ENCODE results near the gene SCAMP1.
"Not testable (repeated sequence)": the region's sequence is repeated elsewhere in the genome, so short reads cannot be mapped to it uniquely, and the experiment has no call there.

SCAMP1 gene

GRCh38 chr5:78429332-78429980, 69.0 kb downstream of the SCAMP1 start:
- DNase-seq, result no peak

DNA sequence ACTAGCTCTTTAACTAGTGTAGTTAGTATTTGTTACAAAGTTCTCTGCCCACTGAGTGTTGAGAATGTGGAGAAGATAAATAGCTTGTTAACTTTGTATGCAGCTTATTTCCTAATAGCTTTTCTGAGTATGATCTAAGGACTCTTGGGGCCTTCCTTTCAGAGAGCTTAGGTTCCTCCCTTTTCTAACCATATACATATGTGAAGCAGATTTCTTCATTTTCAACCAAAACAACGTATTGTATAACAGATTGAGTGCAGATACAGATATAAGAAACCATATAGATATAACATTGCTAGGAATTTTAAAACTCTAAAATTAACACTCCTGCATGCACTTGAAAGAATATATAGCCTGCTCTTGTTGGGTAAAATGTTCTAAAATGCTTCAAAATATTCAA, 70.4 kb downstream of the SCAMP1 start:
- no peak for DNase-seq

GRCh38 chr5:78433972-78434371, 73.6 kb downstream of the SCAMP1 start:
- DNase-seq, result no peak

GRCh38 chr5:78447775-78448424, 87.5 kb downstream of the SCAMP1 start:
- no peak for DNase-seq

GRCh38 chr5:78449103-78449502, 88.7 kb downstream of the SCAMP1 start:
- DNase-seq, result no peak

DNA sequence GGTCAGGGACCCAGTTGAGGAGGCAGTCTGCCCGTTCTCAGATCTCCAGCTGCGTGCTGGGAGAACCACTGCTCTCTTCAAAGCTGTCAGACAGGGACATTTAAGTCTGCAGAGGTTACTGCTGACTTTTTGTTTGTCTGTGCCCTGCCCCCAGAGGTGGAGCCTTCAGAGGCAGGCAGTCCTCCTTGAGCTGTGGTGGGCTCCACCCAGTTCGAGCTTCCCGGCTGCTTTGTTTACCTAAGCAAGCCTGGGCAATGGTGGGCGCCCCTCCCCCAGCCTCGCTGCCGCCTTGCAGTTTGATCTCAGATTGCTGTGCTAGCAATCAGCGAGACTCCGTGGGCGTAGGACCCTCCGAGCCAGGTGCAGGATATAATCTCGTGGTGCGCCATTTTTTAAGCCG, 97.1 kb downstream of the SCAMP1 start:
- DNase-seq, result not testable (repeated sequence)

- no peak for DNase-seq
Observed at GRCh38 chr5:78458843-78459242, 98.4 kb downstream of the SCAMP1 start.

GRCh38 chr5:78467140-78467539, 106.7 kb downstream of the SCAMP1 start:
- no peak for DNase-seq

GRCh38 chr5:78467752-78468357, 107.4 kb downstream of the SCAMP1 start:
- DNase-seq, result no peak

- no peak for DNase-seq
Observed at GRCh38 chr5:78471896-78472295, 111.5 kb downstream of the SCAMP1 start.

- no peak for DNase-seq
Observed at GRCh38 chr5:78472469-78473106, 112.2 kb downstream of the SCAMP1 start.

DNA sequence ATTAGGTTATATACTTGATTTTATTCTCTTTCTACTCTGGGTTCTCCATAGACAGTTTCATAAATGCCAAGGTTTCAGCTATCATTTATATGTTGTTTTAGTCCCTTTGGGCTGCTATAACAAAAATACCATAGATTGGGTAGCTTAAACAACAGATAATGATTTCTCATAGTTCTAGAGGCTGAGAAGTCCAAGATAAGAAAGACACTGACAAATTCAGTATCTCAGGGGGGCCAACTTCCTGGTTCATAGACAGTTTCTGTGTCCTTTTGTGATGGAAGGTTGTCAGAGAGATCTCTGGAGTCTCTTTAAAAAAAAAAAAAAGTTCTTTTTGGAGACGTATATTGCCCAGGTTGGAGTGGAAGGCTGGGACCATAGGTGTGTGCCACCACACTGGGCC, 113.3 kb downstream of the SCAMP1 start:
- DNase-seq, result no peak

DNA sequence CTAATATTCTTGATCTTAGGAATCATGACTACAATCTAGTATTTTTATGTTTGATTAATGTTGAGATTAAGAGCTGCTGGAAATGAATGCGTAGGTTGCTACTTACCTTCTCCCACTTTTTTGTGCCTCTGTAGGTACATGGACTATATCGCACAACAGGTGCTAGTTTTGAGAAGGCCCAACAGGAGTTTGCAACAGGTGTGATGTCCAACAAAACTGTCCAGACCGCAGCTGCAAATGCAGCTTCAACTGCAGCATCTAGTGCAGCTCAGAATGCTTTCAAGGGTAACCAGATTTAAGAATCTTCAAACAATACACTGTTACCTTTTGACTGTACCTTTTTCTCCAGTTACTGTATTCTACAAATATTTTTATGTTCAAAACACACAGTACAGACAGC, 115.0 kb downstream of the SCAMP1 start:
- DNase-seq, result no peak

DNA sequence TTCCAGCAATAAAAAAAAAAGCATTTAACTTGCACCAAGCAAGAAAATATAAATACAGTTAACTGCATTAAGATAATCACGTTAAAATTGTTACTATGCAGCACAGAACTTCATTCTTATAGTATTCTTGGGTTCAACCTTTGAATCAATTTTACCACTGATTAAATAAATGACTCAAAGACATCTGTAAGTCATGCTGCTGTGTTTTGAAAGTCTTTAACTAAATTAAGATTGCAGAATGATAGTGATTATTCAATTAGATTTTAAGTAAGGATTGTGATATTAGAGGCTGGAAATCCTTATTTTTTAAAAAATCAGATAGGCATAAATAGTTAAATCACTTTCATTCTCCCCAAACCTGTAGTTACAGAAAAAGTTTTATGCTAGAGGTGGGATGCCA, 116.4 kb downstream of the SCAMP1 start:
- no peak for DNase-seq

DNA sequence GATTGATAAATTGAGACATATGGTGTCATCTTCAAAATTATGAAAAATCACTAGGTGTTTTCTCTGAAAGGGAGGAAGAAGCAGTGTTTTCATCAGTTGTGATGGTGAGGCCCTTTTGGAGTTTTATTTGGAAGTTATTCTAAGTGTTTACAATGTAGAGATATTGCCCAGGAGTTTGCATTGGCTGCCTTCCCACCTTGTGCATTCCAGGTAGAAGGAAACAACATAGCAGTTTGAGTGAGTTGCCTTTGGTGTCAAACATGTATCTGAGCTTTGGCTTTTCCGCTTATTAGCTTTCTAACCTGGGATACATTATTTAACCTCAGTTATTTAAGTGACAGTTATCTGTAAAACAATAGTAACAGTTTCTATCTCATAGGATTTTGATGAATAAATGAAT, 122.5 kb downstream of the SCAMP1 start:
- no peak for DNase-seq

DNA sequence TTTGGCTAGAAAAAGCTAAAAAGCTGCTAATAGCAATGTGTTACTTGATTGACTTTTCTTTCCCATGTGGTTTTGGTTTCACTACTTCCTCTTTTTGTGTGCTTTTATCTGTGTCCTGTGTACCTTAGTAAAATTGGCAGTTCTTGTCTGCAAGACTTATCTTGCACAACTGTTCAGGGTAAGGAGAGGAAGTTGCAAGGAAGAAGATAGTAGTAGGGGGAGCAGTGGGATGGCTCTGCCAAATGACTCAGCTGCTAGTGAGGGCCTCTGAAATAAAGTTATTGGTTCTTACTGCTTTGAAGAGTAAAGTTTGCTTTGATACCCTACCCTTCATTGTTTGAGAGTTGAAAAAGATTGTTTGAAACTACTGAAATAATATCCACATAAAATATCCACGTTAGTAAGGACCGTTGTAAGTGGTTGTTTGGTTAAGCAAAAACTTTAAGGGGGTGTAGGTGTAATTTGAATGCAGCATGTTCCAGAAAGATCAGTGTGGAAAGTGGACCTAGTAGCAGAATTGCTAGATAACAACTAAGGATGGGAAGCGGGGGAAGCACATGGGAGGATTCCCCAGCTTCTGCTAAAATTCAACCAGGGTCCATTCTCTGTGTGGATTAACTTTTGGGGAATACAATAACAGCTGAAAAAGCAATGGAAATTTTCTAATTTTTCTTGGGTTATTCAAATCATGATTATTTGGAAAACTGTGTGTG, 123.5 kb downstream of the SCAMP1 start:
- DNase-seq, result no peak

DNA sequence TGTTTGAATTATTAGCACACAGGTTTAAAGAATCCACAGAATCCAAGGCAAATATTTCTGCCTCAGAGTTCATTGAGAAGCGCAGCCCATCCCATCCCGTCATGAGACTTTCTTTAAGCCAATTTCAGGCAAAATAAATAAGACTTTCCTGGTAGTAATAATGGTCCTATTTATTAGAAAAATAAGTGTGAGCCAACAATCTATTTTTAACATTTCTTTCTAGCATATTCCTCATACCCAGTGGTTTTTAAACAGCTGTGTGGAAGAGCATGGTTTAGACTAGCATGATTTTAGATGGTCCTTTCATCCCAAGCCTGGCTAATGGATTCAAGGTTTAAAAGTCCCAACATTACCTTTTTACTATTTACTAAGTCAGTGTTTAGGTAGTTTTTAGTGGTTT, 125.8 kb downstream of the SCAMP1 start:
- DNase-seq, result no peak

DNA sequence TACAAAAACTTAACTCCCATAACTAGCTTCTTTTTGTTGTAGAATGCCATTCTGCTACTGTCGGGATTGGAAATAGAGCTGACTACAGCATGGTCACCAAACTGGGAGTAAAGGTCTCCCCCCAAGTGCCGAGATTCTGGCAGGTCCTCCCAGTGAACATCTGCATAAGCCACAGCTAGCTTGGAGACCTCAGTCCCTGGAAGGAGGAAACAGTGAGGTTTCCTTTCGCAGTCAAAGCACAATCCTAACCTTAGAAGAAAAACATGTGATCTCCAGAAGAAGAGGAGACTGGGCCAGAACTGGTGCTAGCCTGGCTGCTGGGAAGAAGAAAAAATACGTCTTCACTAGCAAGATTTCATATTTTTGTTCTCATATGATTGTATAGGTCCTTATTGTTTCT, 127.4 kb downstream of the SCAMP1 start:
- DNase-seq, result no peak

DNA sequence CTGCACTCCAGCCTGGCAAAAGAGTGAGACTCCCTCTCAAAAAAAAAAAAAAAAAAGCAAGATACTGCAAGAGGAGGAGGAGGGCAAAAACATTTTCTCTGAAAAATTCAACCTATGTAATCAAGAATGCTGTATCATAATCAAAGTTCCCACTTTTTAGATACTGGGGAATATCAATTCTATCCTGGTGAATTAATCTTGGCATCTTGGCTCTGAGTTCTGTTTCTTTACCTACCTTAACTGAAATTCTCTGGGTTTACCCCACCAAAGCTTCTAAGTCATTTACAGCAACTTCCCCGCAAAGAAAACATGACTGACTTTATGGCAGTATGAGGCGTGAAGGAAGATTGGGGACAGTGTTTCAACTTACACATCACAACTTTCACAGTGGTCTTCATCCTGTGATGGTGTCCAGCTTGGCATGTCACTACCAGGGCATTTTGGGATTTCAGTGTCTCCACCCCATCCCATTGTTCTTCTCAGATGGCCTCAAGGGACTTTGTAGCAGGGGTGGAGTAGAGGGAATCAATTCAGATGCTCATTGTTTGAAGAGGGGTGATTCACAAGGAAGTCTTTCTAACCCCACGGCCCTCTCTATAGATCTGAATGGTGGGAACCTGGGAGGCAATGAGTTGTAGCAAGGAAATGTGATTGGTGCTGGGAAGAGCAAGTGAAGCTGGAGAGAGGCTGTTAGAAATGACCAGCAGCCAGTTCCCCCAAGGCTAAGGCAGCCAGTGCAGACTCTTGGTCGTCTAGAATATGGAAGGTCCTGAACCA, 130.5 kb downstream of the SCAMP1 start:
- no peak for DNase-seq

DNA sequence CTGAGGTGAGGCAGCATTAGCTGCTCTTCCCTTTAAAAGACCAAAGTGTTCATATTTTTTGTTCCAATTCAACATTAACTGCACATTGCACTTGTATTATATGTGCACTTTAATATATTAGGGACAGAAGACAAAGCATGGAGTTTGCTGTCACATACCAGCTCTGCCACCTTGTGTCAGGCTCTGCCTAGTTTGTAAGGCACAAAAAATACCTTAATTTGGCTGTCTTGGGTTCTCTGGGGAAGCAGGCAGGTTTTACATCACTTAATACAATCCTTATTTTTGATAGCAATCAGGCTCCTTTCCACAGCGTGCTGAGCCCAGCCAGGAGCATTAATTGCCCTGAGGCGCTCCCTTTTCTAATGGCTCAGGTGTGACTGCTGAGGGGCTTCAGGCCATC, 131.8 kb downstream of the SCAMP1 start:
- no peak for DNase-seq

DNA sequence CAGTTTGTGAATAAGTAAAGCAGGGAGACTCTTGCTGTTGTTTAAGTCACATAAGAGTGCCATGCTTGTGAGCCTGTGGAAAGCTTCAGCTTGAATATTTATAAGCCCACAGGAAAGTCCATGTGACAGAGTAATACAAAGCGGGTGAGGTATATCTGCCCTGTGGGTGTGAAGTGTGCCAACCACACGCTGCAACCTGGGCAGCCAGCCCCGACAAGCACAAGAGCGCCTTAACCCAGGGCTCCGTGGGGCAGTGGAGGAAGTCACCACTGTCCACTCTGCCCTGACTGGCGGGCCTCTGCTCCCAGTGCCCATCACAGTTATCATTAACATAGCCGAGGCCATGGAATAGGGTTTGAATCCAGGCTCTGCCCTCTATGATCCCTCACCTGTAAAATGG, 132.2 kb downstream of the SCAMP1 start:
- no peak for DNase-seq

GRCh38 chr5:78495800-78496199, 135.4 kb downstream of the SCAMP1 start:
- DNase-seq, result no peak

- DNase-seq, result no peak
Observed at GRCh38 chr5:78496373-78496772, 136.0 kb downstream of the SCAMP1 start.
